ENCODE data around the gene HOXA4.

Gene HOXA4

DNA sequence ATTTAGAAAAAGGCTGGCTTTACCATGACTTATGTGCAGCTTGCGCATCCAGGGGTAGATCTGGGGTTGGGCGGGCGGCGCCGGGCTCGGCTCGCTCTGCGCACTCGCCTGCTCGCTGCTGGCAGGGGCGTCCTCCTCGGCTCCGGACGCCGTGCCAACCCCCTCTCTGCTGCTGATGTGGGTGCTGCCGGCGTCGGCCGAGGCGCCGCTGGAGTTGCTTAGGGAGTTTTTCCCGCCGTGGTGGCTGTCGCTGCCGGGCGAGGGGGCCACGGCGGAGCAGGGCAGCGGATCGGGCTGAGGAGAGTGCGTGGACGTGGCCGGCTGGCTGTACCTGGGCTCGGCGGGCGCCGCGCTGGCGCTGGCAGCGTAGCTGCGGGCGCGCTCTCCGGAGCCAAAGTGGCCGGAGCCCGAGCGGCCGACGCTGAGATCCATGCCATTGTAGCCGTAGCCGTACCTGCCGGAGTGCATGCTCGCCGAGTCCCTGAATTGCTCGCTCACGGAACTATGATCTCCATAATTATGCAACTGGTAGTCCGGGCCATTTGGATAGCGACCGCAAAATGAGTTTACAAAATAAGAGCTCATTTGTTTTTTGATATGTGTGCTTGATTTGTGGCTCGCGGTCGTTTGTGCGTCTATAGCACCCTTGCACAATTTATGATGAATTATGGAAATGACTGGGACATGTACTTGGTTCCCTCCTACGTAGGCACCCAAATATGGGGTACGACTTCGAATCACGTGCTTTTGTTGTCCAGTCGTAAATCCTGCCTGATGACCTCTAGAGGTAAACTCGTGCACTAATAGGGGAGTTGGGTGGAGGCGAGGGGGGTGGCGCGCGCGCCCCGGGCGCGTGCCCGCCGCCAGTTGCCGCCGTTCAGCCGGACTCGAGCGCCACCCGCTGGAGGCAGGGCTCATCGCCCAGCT is 12.7 kb upstream of the HOXA4 start, which contains the start of gene HOXA5:
Gene HOXA5, minus strand, starts transcription at position 659 of the 927 bp plus-strand sequence. Its CDS starts 74 bp downstream, at position 585.
- H3K27me3 ChIP-seq (ENCODE audit: control insufficient read depth, insufficient read depth, low read length), result peaks cover 100% of the 10 kb centered on the region
- H3K4me3 ChIP-seq (ENCODE audit: low read depth, low read length), result peak within 1 kb of the TSS; percentile 60
- peaks cover 4% of the 10 kb centered on the region; the same call in 1 of the 2 replicates for H3K4me1 ChIP-seq (ENCODE audit: control insufficient read depth, insufficient read depth, low read length)
- no peak within 1 kb of the TSS for H3K9ac ChIP-seq (ENCODE audit: low read depth, low read length)
- no peaks in the 10 kb centered on the region for H3K9me3 ChIP-seq (ENCODE audit: control insufficient read depth, insufficient read depth, low read length)
- no peak within 1 kb of the TSS for H3K27ac ChIP-seq (ENCODE audit: low read depth, low read length)
- H3K36me3 ChIP-seq (ENCODE audit: control insufficient read depth, insufficient read depth, low read length), result no peaks in the 10 kb centered on the region

DNA sequence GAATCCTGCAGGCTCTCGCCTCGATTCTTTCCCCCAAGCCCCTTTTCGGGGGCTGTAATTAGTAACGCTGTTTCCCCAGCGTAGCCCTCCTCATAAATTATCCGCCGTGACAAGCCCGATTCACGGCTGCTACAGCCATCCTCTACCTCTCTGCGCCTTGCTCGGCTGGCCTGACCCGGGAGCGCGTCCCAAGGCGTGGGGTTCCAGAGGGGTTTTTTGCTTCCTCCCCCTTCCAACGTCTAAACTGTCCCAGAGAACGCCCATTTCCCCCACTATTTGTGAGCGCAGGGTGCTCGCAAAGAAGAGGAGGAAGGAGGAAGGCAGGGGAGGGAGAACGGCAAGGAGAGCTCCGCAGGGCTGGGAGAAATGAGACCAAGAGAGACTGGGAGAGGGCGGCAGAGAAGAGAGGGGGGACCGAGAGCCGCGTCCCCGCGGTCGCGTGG is 12.0 kb upstream of the HOXA4 start:
- Histone ChIP-seq H3K9ac (ENCODE audit: low read depth, low read length) (no peak overlapping the region), H3K36me3 (ENCODE audit: control insufficient read depth, insufficient read depth, low read length) (no peaks in the 10 kb centered on the region), H3K4me1 (ENCODE audit: control insufficient read depth, insufficient read depth, low read length) (peaks cover 4% of the 10 kb centered on the region; the same call in 1 of the 2 replicates), H3K27ac (ENCODE audit: low read depth, low read length) (no peak overlapping the region), H3K9me3 (ENCODE audit: control insufficient read depth, insufficient read depth, low read length) (no peaks in the 10 kb centered on the region), H3K27me3 (ENCODE audit: control insufficient read depth, insufficient read depth, low read length) (peaks cover 100% of the 10 kb centered on the region), H3K4me3 (ENCODE audit: low read depth, low read length) (peak overlapping the region; percentile 60; the same call in 1 of the 2 replicates)

DNA sequence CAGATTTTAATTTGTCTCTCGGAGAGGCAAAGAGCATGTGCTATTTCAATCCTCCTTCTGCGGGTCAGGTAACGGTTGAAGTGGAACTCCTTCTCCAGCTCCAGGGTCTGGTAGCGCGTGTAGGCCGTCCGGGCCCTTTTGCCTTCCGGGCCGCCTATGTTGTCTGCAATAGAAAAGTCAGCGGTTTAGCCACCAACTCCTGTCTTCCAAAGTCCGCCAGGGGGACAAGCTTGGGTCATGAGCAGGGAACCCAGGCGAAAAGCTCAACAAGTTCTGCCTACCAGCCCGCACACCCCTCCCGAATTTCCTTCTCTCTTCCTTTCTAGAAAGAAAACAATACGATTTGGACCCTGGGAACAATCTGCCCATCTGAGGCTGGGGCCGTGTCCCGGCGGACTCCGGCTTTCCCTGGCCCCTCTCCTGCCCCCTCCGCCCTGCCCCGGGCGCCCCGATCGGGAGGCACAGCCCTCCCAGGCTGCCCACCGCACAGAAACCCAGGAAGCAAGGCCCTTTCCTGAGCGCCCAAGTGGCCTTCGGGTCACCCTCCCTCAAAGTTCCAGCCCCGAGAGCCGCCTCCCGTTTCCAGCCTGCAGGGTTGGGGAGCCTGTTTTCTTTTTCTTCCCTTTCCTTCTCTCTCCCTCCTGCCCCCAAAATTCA is 11.5 kb upstream of the HOXA4 start:
- no peak overlapping the region for H3K9ac ChIP-seq (ENCODE audit: low read depth, low read length)
- peaks cover 100% of the 10 kb centered on the region for H3K27me3 ChIP-seq (ENCODE audit: control insufficient read depth, insufficient read depth, low read length)
- H3K27ac ChIP-seq (ENCODE audit: low read depth, low read length), result no peak overlapping the region
- no peak overlapping the region for H3K4me3 ChIP-seq (ENCODE audit: low read depth, low read length)
- H3K9me3 ChIP-seq (ENCODE audit: control insufficient read depth, insufficient read depth, low read length), result no peaks in the 10 kb centered on the region
- H3K36me3 ChIP-seq (ENCODE audit: control insufficient read depth, insufficient read depth, low read length), result no peaks in the 10 kb centered on the region
- H3K4me1 ChIP-seq (ENCODE audit: control insufficient read depth, insufficient read depth, low read length), result 0 out of 2 replicates have a peak, but pooled peaks cover 4% of the 10 kb centered on the region

DNA sequence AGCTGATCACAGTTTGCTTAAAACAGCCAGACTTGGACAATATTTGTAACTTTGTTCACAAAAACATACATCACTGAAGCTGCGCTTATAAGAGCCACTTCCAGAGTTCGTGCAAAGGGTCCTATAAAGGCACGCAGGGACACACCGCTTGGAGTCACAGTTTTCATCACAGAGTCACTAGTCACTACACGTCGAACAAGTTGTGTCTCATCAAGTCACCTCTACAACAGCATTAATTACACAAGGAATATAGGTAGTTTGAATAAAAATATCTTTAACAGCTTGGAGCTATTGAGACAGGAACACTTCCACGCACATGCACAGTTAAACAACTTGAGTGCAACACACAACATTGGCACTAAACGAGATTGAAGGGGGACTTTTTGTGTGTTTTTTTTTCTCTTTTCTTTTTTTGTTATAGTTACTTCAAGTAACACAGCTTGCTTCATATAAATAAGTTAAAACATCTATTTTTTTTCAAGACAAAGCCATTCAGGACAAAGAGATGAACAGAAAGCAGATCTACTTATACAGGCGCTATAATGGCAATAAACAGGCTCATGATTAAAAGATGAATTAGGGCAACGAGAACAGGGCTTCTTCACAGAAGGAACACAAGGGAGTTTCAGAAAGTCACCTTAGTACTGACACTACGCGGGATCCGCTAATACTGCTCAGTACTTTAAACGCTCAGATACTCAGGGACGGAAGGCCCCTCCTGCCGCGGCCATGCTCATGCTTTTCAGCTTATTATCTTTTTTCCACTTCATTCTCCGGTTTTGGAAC is 10.8 kb upstream of the HOXA4 start:
- no peaks in the 10 kb centered on the region for H3K36me3 ChIP-seq (ENCODE audit: control insufficient read depth, insufficient read depth, low read length)
- H3K4me3 ChIP-seq (ENCODE audit: low read depth, low read length), result no peak overlapping the region

DNA sequence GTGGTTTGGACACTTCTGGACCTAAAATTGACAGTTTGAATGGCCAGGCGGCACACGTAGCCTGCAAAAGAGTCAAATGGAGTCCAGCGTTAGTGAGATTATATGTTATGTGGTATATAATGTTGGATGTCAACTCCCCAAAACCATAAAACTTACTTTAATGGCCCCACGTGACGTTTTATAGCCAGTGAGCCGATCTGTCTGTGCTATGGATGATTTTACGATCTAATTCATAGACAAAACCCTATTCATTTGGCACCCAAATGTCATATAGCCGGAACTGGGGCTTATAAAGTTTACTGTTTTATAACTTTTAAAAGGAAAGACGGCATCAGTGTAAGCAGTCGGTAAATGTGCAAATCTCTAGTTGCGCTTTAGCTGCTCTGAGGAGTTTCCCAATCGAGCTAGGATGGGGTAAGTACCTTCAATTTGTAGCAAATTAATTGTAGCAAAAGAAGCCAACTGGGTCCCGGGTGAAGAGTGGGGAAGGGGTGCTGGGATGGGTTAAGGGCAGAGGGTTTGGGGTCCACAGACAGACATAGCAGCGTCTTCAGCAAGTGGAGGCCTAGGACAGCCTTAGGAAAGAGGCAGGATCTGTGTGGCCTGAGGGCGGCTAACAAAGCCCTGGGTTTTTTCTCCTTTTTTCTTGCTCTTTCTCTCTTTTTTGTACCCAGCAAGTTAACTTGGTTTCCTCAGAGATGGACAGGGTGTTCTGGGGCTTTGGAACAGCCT is 9.7 kb upstream of the HOXA4 start:
- Histone ChIP-seq H3K4me3 (ENCODE audit: low read depth, low read length) (no peak overlapping the region), H3K9ac (ENCODE audit: low read depth, low read length) (no peak overlapping the region), H3K27ac (ENCODE audit: low read depth, low read length) (no peak overlapping the region), H3K27me3 (ENCODE audit: control insufficient read depth, insufficient read depth, low read length) (peaks cover 100% of the 10 kb centered on the region), H3K9me3 (ENCODE audit: control insufficient read depth, insufficient read depth, low read length) (no peaks in the 10 kb centered on the region), H3K4me1 (ENCODE audit: control insufficient read depth, insufficient read depth, low read length) (0 out of 2 replicates have a peak, but pooled peaks cover 4% of the 10 kb centered on the region), H3K36me3 (ENCODE audit: control insufficient read depth, insufficient read depth, low read length) (no peaks in the 10 kb centered on the region)

More for the DNA sequence above, 10.8 kb upstream of the HOXA4 start:
- H3K9me3 ChIP-seq (ENCODE audit: control insufficient read depth, insufficient read depth, low read length), result no peaks in the 10 kb centered on the region
- 0 out of 2 replicates have a peak, but pooled peaks cover 4% of the 10 kb centered on the region for H3K4me1 ChIP-seq (ENCODE audit: control insufficient read depth, insufficient read depth, low read length)
- peaks cover 100% of the 10 kb centered on the region for H3K27me3 ChIP-seq (ENCODE audit: control insufficient read depth, insufficient read depth, low read length)
- no peak overlapping the region for H3K27ac ChIP-seq (ENCODE audit: low read depth, low read length)
- H3K9ac ChIP-seq (ENCODE audit: low read depth, low read length), result no peak overlapping the region

DNA sequence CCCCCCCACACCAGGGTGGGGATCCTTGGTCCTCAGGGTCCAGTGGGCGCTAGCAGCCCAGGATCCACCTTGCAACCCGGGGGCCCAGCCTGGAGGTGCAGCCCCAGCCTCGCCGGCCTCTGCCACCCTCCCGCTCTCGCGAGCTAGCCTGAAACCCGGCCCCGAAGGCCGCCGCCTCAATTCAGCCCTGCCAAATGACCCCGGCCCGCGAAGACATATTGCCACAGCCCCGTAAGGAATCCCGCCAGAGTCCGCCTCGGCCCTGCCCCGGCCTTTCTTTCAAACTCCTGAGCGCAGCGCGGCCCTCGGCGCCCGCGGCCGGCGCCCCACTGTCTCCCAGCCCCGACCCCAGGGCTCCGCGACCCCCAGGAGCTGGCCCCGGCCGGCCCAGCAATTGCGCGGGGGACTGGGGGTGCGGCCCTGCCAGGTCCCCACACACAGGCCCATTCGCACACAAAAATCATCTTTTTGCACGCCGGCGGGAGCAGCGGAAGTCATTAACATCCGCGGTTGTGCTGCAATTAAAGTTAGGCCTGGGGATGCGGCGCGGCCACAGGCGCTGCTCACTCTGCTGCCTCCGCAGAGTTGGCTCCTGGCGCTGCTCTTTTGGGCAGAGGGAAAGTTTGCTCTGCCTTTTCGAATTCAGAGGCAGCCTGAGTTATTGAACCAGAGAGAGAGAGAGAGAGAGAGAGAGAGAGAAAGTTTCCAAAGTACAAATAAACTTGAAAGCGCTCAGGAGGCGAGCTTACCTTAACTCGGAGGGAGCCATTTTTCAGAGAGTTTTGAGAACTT is 9.0 kb upstream of the HOXA4 start:
- H3K4me3 ChIP-seq (ENCODE audit: low read depth, low read length), result no peak overlapping the region; the same call in 1 of the 2 replicates
- H3K27me3 ChIP-seq (ENCODE audit: control insufficient read depth, insufficient read depth, low read length), result peaks cover 100% of the 10 kb centered on the region

DNA sequence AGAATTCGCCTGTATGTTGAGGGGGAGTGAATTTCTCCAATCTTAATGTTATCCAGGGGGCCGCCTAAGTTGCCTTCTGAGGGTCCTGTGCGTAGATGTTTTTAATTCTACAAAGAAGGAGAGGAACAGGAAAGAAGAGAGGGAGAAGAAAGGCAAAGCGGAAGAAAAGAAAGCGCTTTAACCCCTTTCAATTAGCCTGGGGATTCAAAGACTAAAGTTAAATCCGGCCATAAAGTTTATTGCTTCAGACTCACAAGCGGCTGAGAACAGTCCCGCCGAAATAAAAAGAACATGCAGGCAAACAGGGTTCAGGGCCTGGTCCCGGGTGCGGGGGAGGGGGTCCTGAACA is 8.4 kb upstream of the HOXA4 start:
- 0 out of 2 replicates have a peak, but pooled peaks cover 4% of the 10 kb centered on the region for H3K4me1 ChIP-seq (ENCODE audit: control insufficient read depth, insufficient read depth, low read length)
- no peak overlapping the region for H3K4me3 ChIP-seq (ENCODE audit: low read depth, low read length)
- H3K9ac ChIP-seq (ENCODE audit: low read depth, low read length), result no peak overlapping the region
- H3K27ac ChIP-seq (ENCODE audit: low read depth, low read length), result no peak overlapping the region
- peaks cover 100% of the 10 kb centered on the region for H3K27me3 ChIP-seq (ENCODE audit: control insufficient read depth, insufficient read depth, low read length)
- H3K36me3 ChIP-seq (ENCODE audit: control insufficient read depth, insufficient read depth, low read length), result no peaks in the 10 kb centered on the region
- H3K9me3 ChIP-seq (ENCODE audit: control insufficient read depth, insufficient read depth, low read length), result no peaks in the 10 kb centered on the region

More for the DNA sequence above, 9.0 kb upstream of the HOXA4 start:
- H3K9me3 ChIP-seq (ENCODE audit: control insufficient read depth, insufficient read depth, low read length), result no peaks in the 10 kb centered on the region
- 0 out of 2 replicates have a peak, but pooled peaks cover 4% of the 10 kb centered on the region for H3K4me1 ChIP-seq (ENCODE audit: control insufficient read depth, insufficient read depth, low read length)
- no peaks in the 10 kb centered on the region for H3K36me3 ChIP-seq (ENCODE audit: control insufficient read depth, insufficient read depth, low read length)
- H3K27ac ChIP-seq (ENCODE audit: low read depth, low read length), result no peak overlapping the region
- no peak overlapping the region for H3K9ac ChIP-seq (ENCODE audit: low read depth, low read length)

DNA sequence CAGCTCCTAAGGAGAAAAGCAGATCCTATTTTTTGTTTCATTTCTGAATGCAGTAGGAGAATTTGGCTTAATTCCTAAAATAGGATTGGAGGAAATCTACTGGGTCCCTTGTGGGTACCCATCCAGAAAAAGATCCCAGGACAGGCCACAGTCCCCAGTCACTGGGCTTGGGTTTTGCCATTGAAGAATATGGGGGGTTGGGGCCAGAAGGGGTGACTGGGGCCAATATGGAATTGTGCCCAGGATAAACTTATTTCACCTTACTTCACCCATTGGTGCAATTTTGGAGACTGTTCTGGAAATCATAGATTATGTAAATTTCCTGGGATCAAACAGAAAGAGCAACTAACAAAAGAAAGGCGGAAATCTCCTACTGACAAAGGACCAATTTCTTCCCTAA is 7.9 kb upstream of the HOXA4 start:
- H3K27me3 ChIP-seq (ENCODE audit: control insufficient read depth, insufficient read depth, low read length), result peaks cover 100% of the 10 kb centered on the region
- H3K4me3 ChIP-seq (ENCODE audit: low read depth, low read length), result no peak overlapping the region
- H3K9ac ChIP-seq (ENCODE audit: low read depth, low read length), result no peak overlapping the region
- no peaks in the 10 kb centered on the region for H3K9me3 ChIP-seq (ENCODE audit: control insufficient read depth, insufficient read depth, low read length)
- 0 out of 2 replicates have a peak, but pooled peaks cover 3% of the 10 kb centered on the region for H3K4me1 ChIP-seq (ENCODE audit: control insufficient read depth, insufficient read depth, low read length)
- H3K36me3 ChIP-seq (ENCODE audit: control insufficient read depth, insufficient read depth, low read length), result no peaks in the 10 kb centered on the region
- H3K27ac ChIP-seq (ENCODE audit: low read depth, low read length), result no peak overlapping the region

DNA sequence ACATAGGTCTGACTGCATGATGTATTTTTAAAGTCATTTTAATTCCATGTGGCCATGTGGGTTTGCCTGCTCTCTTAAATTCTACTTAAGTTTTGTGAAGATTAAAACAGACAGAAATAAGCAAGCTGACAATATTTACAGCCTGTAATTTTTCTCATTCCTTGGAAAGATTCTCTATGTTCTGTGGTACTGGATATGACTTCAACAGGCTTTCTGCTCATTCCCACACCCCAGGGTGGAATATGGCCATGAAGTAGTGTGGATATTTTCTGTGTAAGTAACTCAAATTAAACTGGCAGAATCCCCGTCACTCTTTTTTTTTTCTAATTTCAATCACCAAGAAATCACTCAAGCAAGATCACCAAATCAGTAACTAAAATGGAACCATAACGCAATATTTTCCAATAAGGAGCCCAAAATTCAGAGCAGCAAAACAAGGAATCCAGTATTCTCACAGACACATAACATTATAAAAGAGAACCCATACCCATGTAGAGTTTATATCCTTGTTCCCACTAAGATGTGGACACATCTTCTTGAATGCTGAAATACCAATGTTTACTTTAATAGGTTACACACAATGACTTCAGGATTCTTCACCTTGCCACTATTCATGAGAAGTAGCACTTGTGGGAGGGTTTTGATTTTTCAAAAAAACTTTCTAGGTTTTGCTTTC is 7.2 kb upstream of the HOXA4 start:
- no peak overlapping the region for H3K27ac ChIP-seq (ENCODE audit: low read depth, low read length)
- H3K4me3 ChIP-seq (ENCODE audit: low read depth, low read length), result no peak overlapping the region
- H3K36me3 ChIP-seq (ENCODE audit: control insufficient read depth, insufficient read depth, low read length), result no peaks in the 10 kb centered on the region
- peaks cover 100% of the 10 kb centered on the region for H3K27me3 ChIP-seq (ENCODE audit: control insufficient read depth, insufficient read depth, low read length)
- H3K4me1 ChIP-seq (ENCODE audit: control insufficient read depth, insufficient read depth, low read length), result no peaks in the 10 kb centered on the region
- no peaks in the 10 kb centered on the region for H3K9me3 ChIP-seq (ENCODE audit: control insufficient read depth, insufficient read depth, low read length)
- no peak overlapping the region for H3K9ac ChIP-seq (ENCODE audit: low read depth, low read length)
